GM12878 (cell line): ENCODE results near the gene ZCCHC24. TPM values are rescaled to one million over a fixed set of nuclear protein-coding genes. Genes with fewer than 3 reads are reported as not detected.

Experiments
- ATAC-seq: fragments of 200-7000 bp; cut with Tn5 transposase; 3 replicates; pipeline ENCODE4 v1.9.1; 2020; ENCODE audit warnings: mild to moderate bottlenecking, moderate library complexity
- BruUV-seq: library from RNA; stranded (reverse); fragments of 400-500 nt; replicated peaks from 2 replicates; lab custom pipeline; 2021; lab: Mats Ljungman, UMichigan
- CTCF ChIA-PET: fragments of 300-600 bp; sonication (Branson Sonifier 250); formaldehyde crosslinking; extraction: SDS; loops from one replicate; lab custom pipeline; 2021; ENCODE audit warnings: inconsistent platforms; lab: Yijun Ruan, JAX
- POLR2A ChIA-PET: fragments of 350-600 bp; formaldehyde crosslinking; extraction: SDS; loops from one replicate; lab custom pipeline; 2021; ENCODE audit warnings: inconsistent platforms; lab: Charles Lee
- RAD21 ChIA-PET: fragments of 300-600 bp; sonication (Branson Sonifier 250); formaldehyde crosslinking; loops from one replicate; lab custom pipeline; 2023; ENCODE audit warnings: antibody characterized with exemption; ENCODE audit not compliant: unreplicated experiment; lab: Charles Lee
- SMC1A ChIA-PET: fragments of 300-600 bp; sonication (Branson Sonifier 250); formaldehyde crosslinking; loops from one replicate; lab custom pipeline; 2023; ENCODE audit not compliant: unreplicated experiment, uncharacterized antibody; lab: Charles Lee
- DNase-seq: peaks from one replicate; pipeline ENCODE4 v3.0.0-alpha.2; 2011; ENCODE audit warnings: low read depth, low spot score
- FAIRE-seq: peaks from 3 replicates; lab custom pipeline; 2011; peaks lifted over from hg19 to GRCh38; lab: Jason Lieb, UNC
- H2AFZ ChIP-seq: 2 replicates; pipeline ENCODE4 v1.6.0; 2011; ENCODE audit warnings: low read depth, low read length, control low read depth; ENCODE audit not compliant: control insufficient read depth
- H3K27ac ChIP-seq: 2 replicates; pipeline ENCODE4 v1.5.1; 2011; ENCODE audit warnings: control low read depth; ENCODE audit not compliant: control insufficient read depth, insufficient read depth
- H3K27me3 ChIP-seq, 2 experiments: replicated peaks in 1 of 2; 2 replicates each; pipeline versions ENCODE4 v1.6.0 to v1.6.1; 2011; ENCODE audit warnings: low read length in 1 of 2; ENCODE audit not compliant: control insufficient read depth in 2 of 2, insufficient read depth in 2 of 2
- H3K36me3 ChIP-seq, 2 experiments: 2 replicates each; pipeline ENCODE4 v1.5.1; 2011; ENCODE audit warnings: low read length in 1 of 2; ENCODE audit not compliant: control insufficient read depth in 2 of 2, insufficient read depth in 2 of 2
- H3K4me1 ChIP-seq: 2 replicates; pipeline ENCODE4 v1.6.1; 2011; ENCODE audit warnings: mild to moderate bottlenecking, low read length, moderate library complexity, mixed read lengths; ENCODE audit not compliant: control insufficient read depth, insufficient read depth
- H3K4me2 ChIP-seq: 2 replicates; pipeline ENCODE4 v1.6.0; 2011; ENCODE audit warnings: control low read depth; ENCODE audit not compliant: control insufficient read depth, insufficient read depth
- H3K4me3 ChIP-seq: fragments of 200-600 bp; sonication (generic); 2 replicates; pipeline ENCODE4 v1.5.1; 2016
- H3K79me2 ChIP-seq: 2 replicates; pipeline ENCODE4 v1.6.0; 2011; ENCODE audit warnings: low read length; ENCODE audit not compliant: control insufficient read depth, insufficient read depth
- H3K9ac ChIP-seq: 2 replicates; pipeline ENCODE4 v1.8.0; 2011; ENCODE audit warnings: low read length, control low read depth, mixed read lengths; ENCODE audit not compliant: control insufficient read depth, insufficient read depth
- H3K9me3 ChIP-seq: replicated peaks from 3 replicates; pipeline ENCODE4 v1.5.1; 2011; ENCODE audit warnings: mild to moderate bottlenecking, low read length; ENCODE audit not compliant: control insufficient read depth, insufficient read depth
- H4K20me1 ChIP-seq: 2 replicates; pipeline ENCODE4 v1.6.0; 2011; ENCODE audit not compliant: control insufficient read depth, insufficient read depth
- PKNOX1 ChIP-seq: fragments of 450-650 bp; IDR thresholded peaks from 2 replicates; pipeline ENCODE4 v1.6.1; 2016; ENCODE audit warnings: mild to moderate bottlenecking
- POU2F2 ChIP-seq: IDR thresholded peaks from 3 replicates; pipeline ENCODE4 v1.6.1; 2011; ENCODE audit warnings: low read depth, mild to moderate bottlenecking, low read length, borderline replicate concordance
- USF1 ChIP-seq: IDR thresholded peaks from 2 replicates; pipeline ENCODE4 v1.6.1; 2011; ENCODE audit warnings: borderline replicate concordance, low read depth, mild to moderate bottlenecking, moderate library complexity, mixed read lengths, low read length; ENCODE audit not compliant: insufficient read depth; ENCODE audit errors: extremely low read length
- WGBS: methylation state at CpG from one replicate; pipeline ENCODE4 v1.1.6; 2016; ENCODE audit warnings: low lambda C conversion rate; ENCODE audit not compliant: insufficient replicate concordance, insufficient coverage; ENCODE audit errors: missing lambda C conversion rate; 5-methylcytosine and 5-hydroxymethylcytosine counted together
- in situ Hi-C: fragments of 300-500 bp; cut with MboI; formaldehyde crosslinking; loops from 9 replicates; pipeline ENCODE4 v1.14.3; 2018; ENCODE audit warnings: mixed read lengths
- intact Hi-C: fragments of 100-400 bp; cut with micrococcal nuclease; formaldehyde crosslinking; loops from one replicate; pipeline ENCODE4 v1.14.2; 2022; ENCODE audit not compliant: unreplicated experiment
- polyA plus RNA-seq, 11 experiments: library from polyadenylated mRNA; depleted of rRNA in 4 of 11; unstranded in 6 of 11; stranded (reverse) in 5 of 11; fragments of >200 nt; fragmentation: Nextera tagmentation in 4 of 11; fragmentation: Illumina TruSeq in 1 of 11; extraction: Ambion mirVana in 4 of 11; extraction: Trizol in 1 of 11; gene quantifications; 1 replicate in 1 of 11; 2 replicates in 10 of 11; pipeline versions ENCODE4 v1.2.1 to v1.2.3, GENCODE V29; 2011 to 2016; ENCODE audit warnings: inconsistent platforms in 2 of 11, missing spikeins in 2 of 11, low read depth in 1 of 11
- total RNA-seq, 4 experiments: library from RNA; depleted of rRNA in 3 of 4; stranded (reverse); fragments of >200 nt in 3 of 4; fragmentation: Illumina TruSeq in 1 of 4; extraction: Trizol in 1 of 4; gene quantifications; 2 replicates each; pipeline versions ENCODE4 v1.2.1 to v1.2.3, GENCODE V29; 2013 to 2021

The ZCCHC24 gene
- total and polyA plus RNA-seq, 10 of the 15 experiments (the other 5 are each of a cell fraction or from before 2014, with no cell fraction given): 0.02 to 0.62 (median 0.04) TPM; not detected in 4

GRCh38 chr10:79488870-79489269 is 43.4 kb upstream of the ZCCHC24 start:
- ATAC-seq (peak; percentile 25; the same call in 1 of the 3 replicates), DNase-seq (no peak), FAIRE-seq (no peak)
- 1% methylated on average over 3 of the region's 3 CpGs for WGBS
- ChIA-PET CTCF (interaction anchor here (0.7 to 6.6 kb wide), 2 partner anchors 115 to 206 kb away, joined by 3 to 100 read pairs; no protein-coding TSS in a partner anchor), SMC1A (interaction anchor here (4.5 kb wide), 1 partner anchor 115 kb away, joined by 36 read pairs; no protein-coding TSS in a partner anchor), RAD21 (interaction anchor here (0.9 to 1.6 kb wide), 2 partner anchors 45 to 114 kb away, joined by 3 to 4 read pairs; no protein-coding TSS in a partner anchor), POLR2A (no interaction called here)
- in situ Hi-C loops (no loop called here), intact Hi-C loops (no loop called here)
- peaks cover 6% of the 10 kb centered on the region for H3K4me1 ChIP-seq
- no peak overlapping the region for H3K9ac ChIP-seq
- H2AFZ ChIP-seq: no peak overlapping the region; the same call in 1 of the 2 replicates
- no TSS peak for BruUV-seq
- H3K9me3 ChIP-seq: no peaks in the 10 kb centered on the region
- H3K4me2 ChIP-seq: no peak overlapping the region
- no peaks in the 10 kb centered on the region for H3K79me2 ChIP-seq
- no peaks in the 10 kb centered on the region for H3K36me3 ChIP-seq
- peaks cover 0 to under 1% of the 10 kb centered on the region in 2 experiments; a peak in 1 of 4 replicates for H3K27me3 ChIP-seq
- TF ChIP-seq POU2F2 (no peak), PKNOX1 (peak; percentile 70), USF1 (peak; percentile 26)
- H3K27ac ChIP-seq: no peak overlapping the region
- H4K20me1 ChIP-seq: no peaks in the 10 kb centered on the region
- H3K4me3 ChIP-seq: no peak overlapping the region
